ENCODE data around the gene GMPPB.

GRCh38 chr3:49727924-49728361 is 4.2 kb upstream of the GMPPB start:
- no peak for TF ChIP-seq USF1 (IDR thresholded peaks at IDR 0.05)
- no peak for TF ChIP-seq TAF1 (IDR thresholded peaks at IDR 0.05; ENCODE audit: low read depth)
- TF ChIP-seq TCF12 (IDR thresholded peaks at IDR 0.05; ENCODE audit: low read depth), result no peak
- no peak for TF ChIP-seq EP300 (IDR thresholded peaks at IDR 0.05; ENCODE audit: borderline replicate concordance)
- TF ChIP-seq MAX (IDR thresholded peaks at IDR 0.05), result no peak
- TF ChIP-seq REST (IDR thresholded peaks at IDR 0.05; ENCODE audit: low read depth), result no peak
- TF ChIP-seq YY1 (IDR thresholded peaks at IDR 0.05; ENCODE audit: low read depth), result no peak
- TF ChIP-seq RAD21 (IDR thresholded peaks at IDR 0.05; ENCODE audit: low read depth), result no peak
- TF ChIP-seq CEBPB (IDR thresholded peaks at IDR 0.05), result no peak

Data from Ishikawa (cell line).